ENCODE data around the gene WDR43. TPM values are rescaled to one million over a fixed set of nuclear protein-coding genes. Genes with fewer than 3 reads are reported as not detected.
A peak's percentile ranks its signal among the peaks of the same experiment; 100 is the strongest.

Gene WDR43, protein sequence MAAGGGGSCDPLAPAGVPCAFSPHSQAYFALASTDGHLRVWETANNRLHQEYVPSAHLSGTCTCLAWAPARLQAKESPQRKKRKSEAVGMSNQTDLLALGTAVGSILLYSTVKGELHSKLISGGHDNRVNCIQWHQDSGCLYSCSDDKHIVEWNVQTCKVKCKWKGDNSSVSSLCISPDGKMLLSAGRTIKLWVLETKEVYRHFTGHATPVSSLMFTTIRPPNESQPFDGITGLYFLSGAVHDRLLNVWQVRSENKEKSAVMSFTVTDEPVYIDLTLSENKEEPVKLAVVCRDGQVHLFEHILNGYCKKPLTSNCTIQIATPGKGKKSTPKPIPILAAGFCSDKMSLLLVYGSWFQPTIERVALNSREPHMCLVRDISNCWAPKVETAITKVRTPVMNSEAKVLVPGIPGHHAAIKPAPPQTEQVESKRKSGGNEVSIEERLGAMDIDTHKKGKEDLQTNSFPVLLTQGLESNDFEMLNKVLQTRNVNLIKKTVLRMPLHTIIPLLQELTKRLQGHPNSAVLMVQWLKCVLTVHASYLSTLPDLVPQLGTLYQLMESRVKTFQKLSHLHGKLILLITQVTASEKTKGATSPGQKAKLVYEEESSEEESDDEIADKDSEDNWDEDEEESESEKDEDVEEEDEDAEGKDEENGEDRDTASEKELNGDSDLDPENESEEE
- total RNA-seq = 122 and 144 TPM in 2 replicates

GRCh38 chr2:28894470-28895188 is at the start of gene WDR43:
Gene WDR43, plus strand, starts transcription at chr2:28894667. Its CDS starts 32 bp downstream, at chr2:28894699.

GRCh38 chr2:28870146-28870891 is 24.1 kb upstream of the WDR43 start, which contains the start of gene TRMT61B:
Gene TRMT61B, minus strand, starts transcription at chr2:28870309. Its CDS starts 32 bp downstream, at chr2:28870277.

DNA sequence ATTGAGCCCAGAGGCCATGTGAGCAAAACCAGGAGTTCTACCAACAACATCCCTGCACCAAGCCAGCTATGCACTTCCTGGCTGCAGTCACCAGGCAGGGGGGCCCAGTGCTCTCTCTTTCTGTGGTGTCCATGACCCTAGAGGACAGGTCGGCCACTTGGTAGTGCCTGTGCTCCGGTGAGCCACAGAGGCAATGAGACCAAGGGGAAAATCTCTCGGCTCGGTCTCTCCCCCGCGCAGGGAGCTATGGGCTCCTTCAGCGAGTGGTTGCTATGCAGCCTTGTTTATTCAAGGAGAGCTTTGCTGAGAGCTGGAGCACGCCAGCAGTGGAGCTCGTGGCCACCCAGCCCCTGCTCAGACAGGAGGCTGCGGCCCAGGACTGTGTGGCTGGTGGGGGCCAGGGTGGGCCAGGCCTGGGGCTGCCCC is 86.6 kb downstream of the WDR43 start, which contains the start of gene TOGARAM2:
TOGARAM2 (plus strand) TSS at position 283 of the 426 bp plus-strand sequence. CDS start 13,537 bp downstream, outside the sequence.

Small RNA genes within 50 kb of the gene (small RNA-seq; reads per million reads assigned to genes)
- not detected for gene RF00019
- gene SNORD53 = 27.5 reads per million, percentile 97 among the genes with 10 or more reads in this experiment
- 15.9 reads per million, percentile 95 among the genes with 10 or more reads in this experiment for gene SNORD53B
- gene SNORD92 = 16.5 reads per million, percentile 95 among the genes with 10 or more reads in this experiment

Other genes with a start within 250 kb of the WDR43 start
- gene PPP1CB, start 142.8 kb upstream of the WDR43 start, total RNA-seq = 247 and 266 TPM in 2 replicates
- 1.5 and 2.7 TPM in 2 replicates for gene SPDYA, start 83.8 kb upstream of the WDR43 start, total RNA-seq
- 18.5 and 20.1 TPM in 2 replicates for gene TRMT61B, start 24.4 kb upstream of the WDR43 start, total RNA-seq
- gene TOGARAM2, start 86.6 kb downstream of the WDR43 start, total RNA-seq = under 0.01 and 0.13 TPM in 2 replicates
- not detected in 2 replicates for gene PCARE, start 179.9 kb downstream of the WDR43 start, total RNA-seq
- gene CLIP4, start 220.7 kb downstream of the WDR43 start, total RNA-seq = 44.9 and 49.9 TPM in 2 replicates